GM19043 (cell line): Measurements from ENCODE around the gene USHBP1.

Source experiments
- ATAC-seq: cut with Tn5 transposase; IDR thresholded peaks from one replicate; pipeline ENCODE4 v1.9.1; 2021; ENCODE audit warnings: low read depth; ENCODE audit not compliant: unreplicated experiment

The USHBP1 gene

GRCh38 chr19:17263712-17264640 lies 569 bp downstream of the USHBP1 start:
- ATAC-seq = no peak

DNA sequence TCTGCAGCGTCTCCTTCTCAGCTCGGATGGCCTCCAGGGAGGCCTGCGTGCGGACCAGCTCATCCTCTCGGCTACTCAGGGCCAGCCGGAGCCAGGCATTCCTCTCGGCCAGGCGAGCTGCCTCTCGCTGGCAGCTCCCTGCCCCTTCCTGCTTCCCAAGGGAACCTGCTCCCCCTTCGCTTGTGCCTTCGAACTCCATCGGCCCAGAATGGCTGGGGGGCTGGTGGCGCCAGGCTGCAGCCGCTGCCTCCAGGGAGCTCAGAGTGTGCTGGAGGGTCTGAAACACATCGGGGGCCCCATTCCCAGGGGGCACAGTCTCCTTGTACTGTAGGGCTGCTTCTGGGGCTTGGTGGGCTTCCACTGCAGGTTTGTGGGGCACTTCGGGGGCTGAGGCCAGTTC lies 2.0 kb downstream of the USHBP1 start:
- ATAC-seq = no peak

DNA sequence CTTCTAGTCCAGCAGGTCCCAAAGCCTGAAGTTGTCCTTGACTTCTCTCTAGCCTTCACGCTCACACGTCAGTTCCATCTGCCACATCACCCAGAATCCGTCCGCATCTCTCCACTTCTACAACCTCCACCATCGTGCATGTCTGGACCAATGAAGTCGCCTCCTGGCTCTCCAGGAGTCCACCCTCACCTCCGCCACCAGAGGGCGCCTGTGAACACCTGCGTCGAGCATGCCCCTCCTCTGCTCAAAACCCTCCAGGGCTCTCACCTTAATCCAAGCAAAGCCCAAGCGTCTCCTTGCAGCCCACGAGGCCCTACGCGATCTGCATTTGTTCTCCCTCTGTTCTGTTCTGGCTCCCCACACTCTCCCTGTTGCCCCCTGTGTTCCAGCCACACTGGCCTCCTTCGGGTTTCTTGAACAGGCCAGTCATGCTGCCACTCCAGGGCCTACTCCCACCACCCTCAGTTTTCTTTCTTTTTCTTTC lies 3.7 kb downstream of the USHBP1 start:
- ATAC-seq = no peak

DNA sequence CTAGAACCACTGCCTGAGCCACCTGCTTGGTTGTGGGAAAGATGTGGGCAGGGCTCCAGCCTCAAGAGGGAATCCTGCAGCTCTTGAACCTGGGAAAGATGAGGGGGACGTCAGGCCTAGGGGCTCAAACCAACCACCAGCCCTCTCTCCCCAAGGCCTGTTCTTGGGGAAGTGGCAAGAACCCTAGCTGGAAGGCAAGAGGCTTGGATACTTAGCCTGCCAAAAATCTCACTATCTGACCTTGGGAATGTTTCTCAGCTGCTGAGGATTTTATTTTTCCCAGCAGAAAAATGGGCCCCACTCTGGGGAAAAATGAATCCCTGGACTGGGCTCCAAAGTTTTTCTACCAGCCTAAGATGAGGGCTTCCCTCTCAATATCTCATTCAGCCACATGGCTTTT lies 4.6 kb downstream of the USHBP1 start:
- no peak for ATAC-seq

DNA sequence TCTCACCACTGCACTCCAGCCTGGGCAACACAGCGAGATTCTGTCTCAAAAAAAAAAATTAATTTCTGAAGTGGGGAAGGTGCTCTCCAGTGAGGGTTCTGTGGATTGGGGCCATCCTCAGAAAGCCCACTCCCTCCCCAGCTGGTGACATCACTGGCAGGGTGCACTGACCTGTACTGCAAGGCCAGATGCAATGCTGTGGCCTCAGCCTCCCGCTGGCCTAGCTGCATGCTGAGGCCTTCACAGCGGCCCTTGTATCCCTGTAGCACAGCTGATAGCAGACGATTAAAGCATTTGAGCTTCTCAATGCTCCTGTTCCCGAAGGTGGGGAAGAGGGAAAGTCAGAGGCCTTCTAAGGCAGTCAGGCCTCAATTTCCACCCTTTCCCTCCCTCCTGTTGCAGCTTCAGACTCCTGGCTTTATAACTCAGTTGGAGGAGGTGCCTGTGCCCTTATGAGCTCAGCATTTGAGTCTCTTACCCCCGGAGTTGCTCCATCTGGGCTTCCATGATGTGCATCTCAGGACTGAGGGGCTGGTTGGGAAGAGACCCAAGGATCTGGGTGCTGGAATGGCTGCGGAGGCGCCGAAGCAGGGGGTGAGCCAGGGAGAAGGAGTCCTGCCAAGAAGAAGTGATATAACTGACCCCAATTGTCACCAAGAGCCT lies 5.3 kb downstream of the USHBP1 start:
- no peak for ATAC-seq

- no peak for ATAC-seq
These were observed 8.4 kb downstream of the USHBP1 start for GRCh38 chr19:17256130-17256529.

DNA sequence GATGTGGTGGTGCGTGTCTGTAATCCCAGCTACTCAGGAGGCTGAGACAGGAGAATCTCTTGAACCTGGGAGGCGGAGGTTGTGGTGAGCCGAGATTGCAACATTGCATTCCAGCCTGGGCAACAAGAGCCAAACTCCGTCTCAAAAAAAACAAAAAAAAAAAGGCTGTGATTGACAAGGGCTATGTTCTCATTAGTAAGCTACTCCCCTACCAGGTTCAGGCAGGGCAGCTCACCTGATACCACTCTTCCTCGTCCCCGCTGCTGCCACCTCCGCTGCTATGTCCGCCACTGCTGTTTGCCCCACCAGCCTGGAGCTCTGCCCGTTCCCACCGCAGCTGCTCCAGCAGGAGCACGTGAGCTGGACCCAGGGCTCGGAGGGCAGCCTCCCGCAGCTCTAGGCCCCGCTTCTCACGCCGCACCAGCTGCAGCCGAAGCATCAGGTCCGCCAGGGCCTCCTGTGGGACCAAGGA lies 9.4 kb downstream of the USHBP1 start:
- ATAC-seq = no peak

- ATAC-seq = no peak
These were observed 9.9 kb downstream of the USHBP1 start for GRCh38 chr19:17254636-17255035.

DNA sequence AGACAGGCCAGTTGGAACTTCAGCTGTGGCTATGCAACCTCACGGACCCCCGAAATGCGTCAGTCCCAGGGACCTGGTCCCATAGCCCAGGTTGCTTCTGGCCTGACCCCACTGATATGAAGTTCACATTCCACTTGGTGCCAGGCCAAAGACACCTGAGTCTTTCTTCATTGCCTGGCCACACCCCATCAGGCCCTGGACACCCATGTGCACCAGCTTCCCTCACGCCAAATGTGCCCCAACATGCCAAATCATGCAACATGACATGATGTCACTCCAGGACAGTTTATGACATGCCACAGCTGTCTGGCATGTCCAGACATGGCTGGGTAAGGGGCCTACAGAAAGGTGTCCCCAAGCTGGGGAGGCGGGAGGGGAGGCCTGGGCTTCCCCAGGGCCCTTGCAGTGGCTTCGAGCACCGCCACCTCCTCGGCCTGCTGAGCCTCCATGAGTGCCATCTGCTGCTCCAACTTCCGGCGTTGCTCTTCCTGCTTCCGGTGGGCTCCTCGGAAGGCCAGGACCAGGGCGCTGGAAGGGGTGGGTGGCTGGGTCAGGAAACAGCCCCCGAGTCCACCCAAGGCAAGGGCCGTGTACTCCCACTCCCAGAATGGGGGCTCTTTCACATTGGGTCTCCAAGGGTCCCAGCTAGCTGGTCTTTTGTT lies 14.5 kb downstream of the USHBP1 start:
- ATAC-seq = no peak

DNA sequence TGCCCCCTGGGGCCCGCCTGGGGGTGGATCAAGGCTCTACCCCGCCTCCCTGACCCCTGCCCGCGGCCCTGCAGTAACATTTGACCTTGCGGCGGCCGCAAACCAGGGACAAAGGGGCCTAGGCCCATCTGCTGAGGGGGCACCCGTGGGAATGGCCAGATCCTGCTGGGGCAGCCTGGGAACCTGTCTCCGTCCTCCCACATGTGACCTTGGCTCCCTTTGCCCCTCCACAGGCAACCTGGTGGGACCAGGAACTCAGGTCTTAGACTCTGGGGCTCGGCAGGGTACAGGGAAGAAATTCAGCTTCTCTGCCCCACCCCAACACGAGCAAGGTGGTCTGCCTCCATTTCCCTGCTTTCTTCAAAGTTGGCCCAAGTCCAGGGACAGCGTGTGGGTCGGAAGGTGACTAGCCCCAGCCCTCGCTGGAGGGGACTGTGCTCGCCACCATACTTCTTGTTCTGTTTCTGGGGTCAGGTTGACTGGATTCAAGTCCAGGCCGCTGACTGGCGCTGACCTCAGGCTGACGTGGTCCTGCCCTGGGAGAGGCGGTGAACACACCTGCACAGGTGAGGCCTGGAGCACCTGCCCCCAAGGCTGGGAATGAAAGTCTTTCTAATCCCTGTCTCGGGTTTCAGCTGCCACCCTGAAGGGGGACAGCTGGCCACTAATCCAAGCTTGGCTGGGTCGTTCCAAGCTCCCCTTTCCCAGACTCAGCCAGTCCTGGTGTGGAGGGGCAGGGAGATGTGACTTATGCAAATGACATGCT lies 16.4 kb downstream of the USHBP1 start:
- no peak for ATAC-seq

- ATAC-seq = no peak
These were observed 17.7 kb downstream of the USHBP1 start for GRCh38 chr19:17246681-17247425.

DNA sequence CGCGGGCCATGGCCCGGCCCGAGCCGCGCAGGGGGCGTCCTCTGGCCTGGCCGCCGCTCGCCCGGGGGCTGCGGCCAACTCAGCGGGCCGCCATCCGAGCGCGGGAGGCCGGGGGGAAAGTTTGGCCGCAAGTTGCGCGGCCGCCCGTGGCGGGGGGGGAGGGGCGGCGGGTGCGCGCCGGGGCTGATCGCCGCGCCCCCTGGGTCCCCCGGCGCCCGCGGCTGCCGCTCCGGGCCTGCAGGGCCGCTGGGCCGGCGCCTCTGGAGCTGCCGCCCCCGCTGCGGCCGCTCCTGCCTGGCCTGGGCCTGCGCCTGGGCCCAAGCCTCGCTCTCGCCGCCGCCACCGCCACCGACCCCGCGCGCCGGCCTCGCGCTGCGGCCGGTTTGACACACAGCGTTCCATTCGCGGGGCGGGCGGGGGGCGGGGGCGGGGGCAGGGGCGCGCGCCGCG lies 19.0 kb downstream of the USHBP1 start, which contains the start of gene NR2F6:
TSS of gene NR2F6 (minus strand) at position 385 of the 450 bp plus-strand sequence. CDS start 699 bp downstream, outside the sequence.
- ATAC-seq = no peak

DNA sequence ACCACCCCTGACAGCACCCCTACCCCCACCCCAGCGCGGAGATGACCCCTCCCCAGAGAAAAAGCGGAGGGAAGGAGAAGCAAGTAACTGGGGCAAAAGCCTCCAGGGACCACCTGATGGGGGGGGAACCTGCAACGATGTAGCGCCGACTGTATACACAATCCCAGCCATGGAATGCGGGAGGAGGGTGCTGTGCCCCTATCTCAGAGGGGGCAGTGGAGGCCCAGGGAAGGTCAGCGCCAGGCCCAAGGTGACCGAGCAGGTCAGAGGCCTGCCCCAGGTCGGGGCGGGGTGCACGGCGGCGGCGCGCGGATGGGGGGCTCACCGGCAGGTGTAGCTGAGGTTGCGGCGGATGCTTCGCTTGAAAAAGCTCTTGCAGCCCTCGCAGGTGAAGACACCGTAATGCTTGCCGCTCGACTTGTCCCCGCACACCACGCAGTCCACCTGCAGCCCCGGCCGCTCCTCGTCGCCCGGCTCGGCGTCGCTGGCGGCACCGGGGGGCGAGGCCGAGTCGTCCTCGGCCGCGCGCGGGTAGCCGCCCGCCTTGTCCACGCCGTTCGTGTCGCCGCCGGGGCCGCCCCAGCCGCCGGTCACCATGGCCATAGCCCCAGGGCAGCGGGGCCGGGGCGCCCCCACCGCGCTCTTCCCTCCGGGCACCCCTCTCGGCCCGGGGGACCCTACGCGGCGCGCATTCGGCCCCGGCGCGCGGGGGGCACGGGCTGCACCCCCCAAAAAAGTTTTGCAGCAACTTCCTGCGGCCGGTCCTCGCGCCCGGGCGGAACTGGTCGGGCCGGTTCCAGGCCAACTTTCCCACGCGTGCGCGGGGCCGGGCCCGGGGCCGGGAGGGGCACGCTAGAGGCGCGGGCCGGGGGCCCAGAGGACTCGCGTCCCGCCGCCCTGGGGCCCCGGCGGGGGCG lies 19.7 kb downstream of the USHBP1 start:
- no peak for ATAC-seq

- no peak for ATAC-seq
These were observed 20.5 kb downstream of the USHBP1 start for GRCh38 chr19:17243830-17244617.

DNA sequence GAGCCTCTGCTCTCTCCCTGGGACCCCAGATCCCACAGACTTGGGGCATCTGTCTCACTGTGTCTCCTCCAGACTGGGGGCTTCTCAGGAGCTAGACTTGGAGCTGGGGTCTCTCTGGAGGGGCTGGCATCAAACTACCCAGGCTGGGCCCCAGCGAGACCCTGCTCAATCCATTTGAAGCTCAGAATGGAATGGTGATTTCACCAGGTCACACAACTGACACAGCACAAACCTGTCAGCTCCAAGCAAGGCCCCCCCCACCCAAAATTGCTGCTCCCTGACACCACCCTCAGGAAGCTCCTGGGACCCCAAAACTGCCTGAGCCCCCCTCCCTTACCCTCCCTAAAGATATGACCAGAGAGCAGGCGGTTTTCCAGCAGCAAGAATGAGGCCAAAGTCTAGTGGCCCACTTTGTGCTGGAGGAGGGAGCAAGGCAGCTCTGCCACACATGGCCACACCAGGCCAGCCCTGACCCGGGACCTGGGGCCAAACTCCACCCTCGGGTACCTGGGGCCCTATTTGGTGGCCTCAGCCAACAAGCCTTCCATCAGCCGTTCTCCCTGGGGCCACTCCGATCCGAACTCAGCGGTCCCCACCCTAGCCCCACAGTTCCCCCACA lies 21.2 kb downstream of the USHBP1 start:
- ATAC-seq = no peak

GRCh38 chr19:17242431-17243208 lies 21.9 kb downstream of the USHBP1 start:
- no peak for ATAC-seq
